ENCODE results near the gene SPARC.

- TF ChIP-seq TAF1 (IDR thresholded peaks at IDR 0.05; ENCODE audit: low read depth) = no peak
- TF ChIP-seq RAD21 (IDR thresholded peaks at IDR 0.05; ENCODE audit: low read depth) = no peak
- TF ChIP-seq CREB1 (IDR thresholded peaks at IDR 0.05; ENCODE audit: low read depth) = no peak
- TF ChIP-seq EP300 (IDR thresholded peaks at IDR 0.05; ENCODE audit: borderline replicate concordance) = peak; percentile 78; the same call in 1 of the 2 replicates
- TF ChIP-seq MAX (IDR thresholded peaks at IDR 0.05) = no peak
- TF ChIP-seq CEBPB (IDR thresholded peaks at IDR 0.05) = peak; percentile 66
- no peak for TF ChIP-seq FOXM1 (IDR thresholded peaks at IDR 0.05; ENCODE audit: borderline replicate concordance, low read depth)
Observed at GRCh38 chr5:151708126-151708525, 21.4 kb upstream of the SPARC start.

All from Ishikawa (cell line).